NCI-H446 treated with DMSO at 0.1 percent for 48 hours (cell line): ENCODE results near the gene DNAJC22.
"Not testable (repeated sequence)": the region's sequence is repeated elsewhere in the genome, so short reads cannot be mapped to it uniquely, and the experiment has no call there.

Experiments used
- DNase-seq: peaks from one replicate; lab custom pipeline; 2025; lab: John Stamatoyannopoulos, UW

DNAJC22 gene

DNA sequence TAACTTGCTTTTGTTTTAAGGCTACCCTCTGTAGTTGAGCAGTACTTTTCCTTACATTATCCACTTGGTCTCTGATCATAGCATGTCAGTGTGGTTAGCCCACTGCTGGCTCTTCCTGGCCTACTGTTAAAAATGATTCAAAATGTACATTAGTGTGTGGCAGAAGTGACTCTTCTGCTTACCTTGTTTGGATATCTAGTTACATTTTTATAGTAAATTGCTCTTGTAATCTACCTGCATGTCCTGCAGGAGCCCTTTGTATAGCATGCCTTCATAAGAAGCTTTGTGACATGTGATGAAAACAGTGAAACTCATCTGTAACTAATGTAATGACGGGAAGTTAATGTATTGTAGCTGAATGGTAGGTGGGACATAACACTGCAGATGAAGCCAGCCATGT lies 28.7 kb downstream of the DNAJC22 start:
- no peak for DNase-seq

DNA sequence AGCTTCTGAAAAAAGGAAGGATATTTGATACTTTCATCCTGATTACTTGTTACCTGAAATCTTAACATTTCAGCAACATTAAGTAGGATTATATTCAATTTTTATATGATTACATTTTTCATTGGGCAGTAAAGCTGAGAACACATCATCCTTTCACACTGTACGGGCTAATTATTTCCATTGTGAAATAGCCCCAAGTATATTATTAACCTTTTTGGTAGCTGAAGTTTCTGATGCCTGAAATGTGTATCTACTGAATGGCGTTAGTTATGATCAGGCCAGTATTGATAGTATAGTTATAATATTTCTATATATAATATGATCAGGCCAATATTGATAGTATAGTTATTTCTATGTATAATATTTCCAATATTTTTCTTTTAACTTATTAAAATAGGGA lies 30.7 kb downstream of the DNAJC22 start:
- no peak for DNase-seq

DNA sequence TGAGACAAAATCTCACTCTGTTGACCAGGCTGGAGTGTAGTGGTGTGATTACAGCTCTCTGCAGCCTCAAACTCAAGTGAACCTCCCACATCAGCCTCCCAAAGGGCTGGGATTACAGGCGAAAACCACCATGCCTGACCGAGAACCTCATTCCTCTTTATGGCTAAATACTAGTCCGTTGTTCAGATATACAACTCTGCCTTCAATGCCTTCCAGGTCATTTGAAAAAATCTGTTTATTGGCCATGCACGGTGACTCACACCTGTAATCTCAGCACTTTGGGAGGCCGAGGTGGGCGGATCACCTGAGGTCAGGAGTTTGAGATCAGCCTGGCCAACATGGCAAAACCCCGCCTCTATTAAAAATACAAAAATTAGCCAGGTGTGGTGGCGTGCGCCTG lies 33.5 kb downstream of the DNAJC22 start:
- not testable (repeated sequence) for DNase-seq

DNA sequence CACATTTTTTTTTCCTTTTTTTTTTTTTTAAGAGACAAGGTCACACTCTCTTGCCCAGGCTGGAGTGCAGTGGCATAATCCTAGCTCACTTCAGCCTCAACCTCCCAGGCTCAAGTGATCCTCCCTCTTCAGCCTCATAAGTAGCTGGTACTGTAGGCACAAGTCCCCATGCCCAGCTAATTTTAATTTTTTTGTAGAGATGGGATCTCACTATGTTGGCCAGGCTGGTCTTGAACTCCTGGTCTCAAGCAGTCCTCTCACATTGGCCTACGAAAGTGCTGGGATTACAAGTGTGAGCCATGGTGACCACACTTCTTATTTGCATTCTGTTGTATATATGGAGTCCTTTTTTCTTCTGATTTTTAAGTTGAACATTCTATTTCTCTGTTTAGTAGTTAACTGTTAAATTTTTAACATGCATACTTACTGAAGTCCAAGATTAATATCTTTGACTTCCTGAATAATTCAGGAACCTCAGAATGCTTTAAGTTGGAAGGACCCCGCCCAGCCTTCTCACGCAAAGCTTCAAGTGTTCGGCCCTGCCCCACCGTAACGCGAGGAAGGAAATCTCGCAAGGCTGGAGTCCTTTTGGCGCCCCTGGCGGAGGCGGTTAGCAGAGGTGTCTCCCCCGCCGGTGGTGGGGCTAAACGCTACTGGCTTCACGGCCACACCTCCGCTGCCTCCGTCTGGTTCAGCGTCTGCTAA lies 42.1 kb downstream of the DNAJC22 start:
- no peak for DNase-seq

DNA sequence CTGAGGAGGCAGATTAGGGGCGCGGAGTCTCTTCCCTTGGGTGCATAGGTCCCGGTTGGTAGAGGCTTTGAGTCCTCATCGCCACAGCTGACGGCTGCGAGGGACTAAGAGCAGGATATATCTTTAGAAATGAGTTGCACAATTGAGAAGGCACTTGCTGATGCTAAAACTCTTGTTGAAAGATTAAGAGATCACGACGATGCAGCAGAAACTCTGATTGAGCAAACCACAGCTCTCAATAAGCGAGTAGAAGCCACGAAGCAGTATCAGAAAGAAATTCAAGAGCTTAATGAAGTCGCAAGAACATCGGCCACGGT lies 42.7 kb downstream of the DNAJC22 start:
- DNase-seq = no peak

DNA sequence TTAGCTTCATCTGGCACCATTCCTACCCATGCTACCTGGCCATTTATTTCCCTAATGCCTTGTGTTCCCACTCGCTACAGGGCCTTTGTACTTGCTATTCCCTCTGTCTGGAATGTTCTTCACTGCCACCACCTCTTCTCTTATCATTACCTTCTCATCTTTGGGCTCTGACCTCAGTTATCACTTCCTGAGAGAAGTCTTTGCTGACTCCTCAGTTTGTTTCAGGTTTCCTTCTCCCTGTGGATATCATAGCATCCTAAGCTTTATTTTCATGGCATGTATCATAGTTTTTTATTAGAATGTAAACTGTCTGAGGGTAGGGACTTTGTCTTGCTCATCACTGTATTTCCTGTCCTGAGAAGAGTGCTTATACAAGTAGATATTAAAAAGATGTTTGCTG lies 50.3 kb downstream of the DNAJC22 start:
- DNase-seq = no peak

DNA sequence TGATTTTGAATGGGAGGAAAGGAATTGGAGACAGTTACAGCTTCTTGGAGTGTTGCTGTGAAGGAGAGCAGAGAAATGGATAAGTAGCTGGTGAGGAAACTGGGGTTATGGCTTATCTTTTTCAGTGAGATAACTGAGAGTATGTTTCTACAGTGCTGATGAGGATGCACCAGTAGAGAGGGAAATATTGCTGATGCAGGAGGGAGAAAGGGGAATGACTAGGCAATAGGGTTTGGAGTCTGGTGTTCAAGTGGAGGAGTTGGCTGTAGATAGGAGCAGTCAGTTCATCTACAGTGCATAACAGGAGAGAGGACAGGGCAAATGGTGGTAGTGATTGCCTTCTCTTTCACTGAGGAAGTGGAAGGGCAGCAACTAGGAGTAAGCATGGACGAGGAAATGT lies 53.6 kb downstream of the DNAJC22 start:
- DNase-seq = no peak
